ENCODE data around the gene FSCN2.

The FSCN2 gene

DNA sequence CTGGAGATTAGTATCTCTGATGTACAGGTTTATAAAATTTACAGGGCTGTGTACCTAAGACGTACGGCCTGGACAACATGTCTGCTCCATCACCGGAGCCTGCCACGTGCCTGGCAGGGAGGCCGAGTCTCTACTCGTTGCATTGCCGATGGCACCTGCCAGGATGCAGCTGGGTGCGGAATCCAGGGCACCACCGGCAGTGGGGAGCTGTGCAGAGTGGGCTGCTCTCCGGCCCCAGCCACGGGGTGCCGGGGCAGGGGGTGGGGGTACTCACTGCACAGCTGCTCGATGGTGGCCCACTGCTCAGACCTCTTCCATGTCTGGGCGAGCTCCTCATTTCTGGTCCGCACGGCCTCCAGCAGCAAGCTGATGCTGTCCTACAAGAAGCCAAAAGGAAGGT, 37.1 kb downstream of the FSCN2 start:
- H3K27ac ChIP-seq (ENCODE audit: low read length) = no peak overlapping the region
- no peak overlapping the region for H3K4me2 ChIP-seq (ENCODE audit: low read depth, low read length)
- H4K20me1 ChIP-seq (ENCODE audit: insufficient read depth, low read length) = no peaks in the 10 kb centered on the region
- DNase-seq = no peak
- H3K9me3 ChIP-seq (replicated peaks; ENCODE audit: insufficient read depth, low read length) = no peaks in the 10 kb centered on the region
- no peaks in the 10 kb centered on the region for H3K4me1 ChIP-seq (ENCODE audit: low read length)
- no peak overlapping the region for H3K9ac ChIP-seq (ENCODE audit: low read length)
- no peak overlapping the region for H2AFZ ChIP-seq (ENCODE audit: low read length)
- no peak for TF ChIP-seq EZH2phosphoT487 (IDR thresholded peaks at IDR 0.05; ENCODE audit: low read length)
- TF ChIP-seq, protein P1, sequence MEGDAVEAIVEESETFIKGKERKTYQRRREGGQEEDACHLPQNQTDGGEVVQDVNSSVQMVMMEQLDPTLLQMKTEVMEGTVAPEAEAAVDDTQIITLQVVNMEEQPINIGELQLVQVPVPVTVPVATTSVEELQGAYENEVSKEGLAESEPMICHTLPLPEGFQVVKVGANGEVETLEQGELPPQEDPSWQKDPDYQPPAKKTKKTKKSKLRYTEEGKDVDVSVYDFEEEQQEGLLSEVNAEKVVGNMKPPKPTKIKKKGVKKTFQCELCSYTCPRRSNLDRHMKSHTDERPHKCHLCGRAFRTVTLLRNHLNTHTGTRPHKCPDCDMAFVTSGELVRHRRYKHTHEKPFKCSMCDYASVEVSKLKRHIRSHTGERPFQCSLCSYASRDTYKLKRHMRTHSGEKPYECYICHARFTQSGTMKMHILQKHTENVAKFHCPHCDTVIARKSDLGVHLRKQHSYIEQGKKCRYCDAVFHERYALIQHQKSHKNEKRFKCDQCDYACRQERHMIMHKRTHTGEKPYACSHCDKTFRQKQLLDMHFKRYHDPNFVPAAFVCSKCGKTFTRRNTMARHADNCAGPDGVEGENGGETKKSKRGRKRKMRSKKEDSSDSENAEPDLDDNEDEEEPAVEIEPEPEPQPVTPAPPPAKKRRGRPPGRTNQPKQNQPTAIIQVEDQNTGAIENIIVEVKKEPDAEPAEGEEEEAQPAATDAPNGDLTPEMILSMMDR (IDR thresholded peaks at IDR 0.05; ENCODE audit: low read length) = no peak
- TF ChIP-seq EZH2 (optimal IDR thresholded peaks at IDR 0.05; ENCODE audit: low read depth, low read length) = no peak
- no peaks in the 10 kb centered on the region for H3K27me3 ChIP-seq (replicated peaks; ENCODE audit: insufficient read depth, low read length)
- 0 out of 2 replicates have a peak, but pooled peaks cover 3% of the 10 kb centered on the region for H3K79me2 ChIP-seq (ENCODE audit: low read length)
- H3K9me2 ChIP-seq (replicated peaks; ENCODE audit: insufficient read depth, low read length) = no peaks in the 10 kb centered on the region
- peaks cover 5% of the 10 kb centered on the region for H3K36me3 ChIP-seq (replicated peaks; ENCODE audit: insufficient read depth, low read length)
- no peaks in the 10 kb centered on the region for H3F3A ChIP-seq (ENCODE audit: insufficient read depth, low read length)
- H3K4me3 ChIP-seq (ENCODE audit: low read length) = no peak overlapping the region

DNA sequence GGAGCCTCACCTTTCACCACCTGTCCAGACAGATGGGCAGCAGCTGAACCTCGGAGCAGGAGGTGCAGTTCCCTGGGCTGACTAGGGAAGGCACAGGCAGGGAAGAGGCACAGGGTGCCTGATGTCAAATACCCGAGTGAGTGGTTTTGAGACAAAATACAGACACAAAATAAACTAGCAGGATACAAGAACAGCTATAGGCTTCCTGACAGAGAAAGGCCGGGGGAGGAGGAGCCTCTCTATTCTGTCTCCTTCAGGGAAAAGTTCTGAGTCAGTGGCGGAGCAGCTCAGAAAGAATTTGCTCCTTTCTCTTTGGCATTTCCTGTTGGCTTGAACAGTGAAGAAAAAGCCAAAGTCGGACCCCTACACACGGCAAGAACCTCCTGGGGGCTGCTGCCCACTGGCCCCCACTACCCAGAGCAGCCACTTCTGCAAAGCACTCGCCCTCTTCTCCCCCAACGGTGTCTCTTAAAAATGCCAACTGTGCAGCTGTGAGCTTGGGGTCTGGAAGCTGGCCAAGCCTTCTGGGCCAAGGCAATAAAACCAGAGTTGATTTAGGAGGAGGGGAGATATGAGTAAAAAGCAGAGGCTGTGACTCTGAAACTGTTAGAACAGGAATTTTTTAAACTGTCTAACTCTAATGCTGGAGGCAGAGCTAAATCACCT, 38.4 kb downstream of the FSCN2 start:
- Histone ChIP-seq H3K79me2 (ENCODE audit: low read length) (0 out of 2 replicates have a peak, but pooled peaks cover 3% of the 10 kb centered on the region), H3K4me3 (ENCODE audit: low read length) (no peak overlapping the region), H4K20me1 (ENCODE audit: insufficient read depth, low read length) (no peaks in the 10 kb centered on the region), H2AFZ (ENCODE audit: low read length) (no peak overlapping the region), H3K4me2 (ENCODE audit: low read depth, low read length) (no peak overlapping the region), H3K9me2 (replicated peaks; ENCODE audit: insufficient read depth, low read length) (no peaks in the 10 kb centered on the region), H3K27me3 (replicated peaks; ENCODE audit: insufficient read depth, low read length) (no peaks in the 10 kb centered on the region), H3K36me3 (replicated peaks; ENCODE audit: insufficient read depth, low read length) (peaks cover 5% of the 10 kb centered on the region), H3K9ac (ENCODE audit: low read length) (no peak overlapping the region), H3K9me3 (replicated peaks; ENCODE audit: insufficient read depth, low read length) (no peaks in the 10 kb centered on the region), H3K27ac (ENCODE audit: low read length) (no peak overlapping the region), H3K4me1 (ENCODE audit: low read length) (no peaks in the 10 kb centered on the region), H3F3A (ENCODE audit: insufficient read depth, low read length) (no peaks in the 10 kb centered on the region)
- TF ChIP-seq, protein P1 (IDR thresholded peaks at IDR 0.05; ENCODE audit: low read length) = no peak
- TF ChIP-seq EZH2phosphoT487 (IDR thresholded peaks at IDR 0.05; ENCODE audit: low read length) (no peak), EZH2 (optimal IDR thresholded peaks at IDR 0.05; ENCODE audit: low read depth, low read length) (no peak)
- DNase-seq = no peak

DNA sequence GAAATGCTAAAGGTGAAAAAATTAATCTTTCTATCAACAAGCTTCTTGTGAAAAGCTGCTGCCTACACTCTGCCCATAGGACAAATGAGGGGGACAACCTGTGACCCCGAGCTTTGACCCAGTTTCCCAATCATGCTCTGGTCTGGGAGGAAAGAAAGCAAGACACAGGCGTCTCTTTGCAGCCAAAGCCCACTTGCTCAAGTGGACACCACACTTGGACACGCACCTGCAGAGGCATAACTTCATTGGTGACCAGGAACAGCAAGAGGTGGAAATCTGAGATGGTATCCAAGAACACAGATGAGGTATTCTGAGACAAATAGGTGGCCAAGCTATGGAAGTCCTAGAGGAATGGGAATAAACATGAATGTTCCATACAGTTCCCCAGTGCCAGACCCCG, 39.0 kb downstream of the FSCN2 start:
- Histone ChIP-seq H3K4me1 (ENCODE audit: low read length) (no peaks in the 10 kb centered on the region), H3K4me2 (ENCODE audit: low read depth, low read length) (no peak overlapping the region), H3F3A (ENCODE audit: insufficient read depth, low read length) (no peaks in the 10 kb centered on the region), H2AFZ (ENCODE audit: low read length) (no peak overlapping the region), H3K27ac (ENCODE audit: low read length) (no peak overlapping the region), H3K9me2 (replicated peaks; ENCODE audit: insufficient read depth, low read length) (no peaks in the 10 kb centered on the region), H3K9me3 (replicated peaks; ENCODE audit: insufficient read depth, low read length) (no peaks in the 10 kb centered on the region), H3K79me2 (ENCODE audit: low read length) (0 out of 2 replicates have a peak, but pooled peaks cover 3% of the 10 kb centered on the region), H3K36me3 (replicated peaks; ENCODE audit: insufficient read depth, low read length) (peaks cover 5% of the 10 kb centered on the region), H3K9ac (ENCODE audit: low read length) (no peak overlapping the region), H3K27me3 (replicated peaks; ENCODE audit: insufficient read depth, low read length) (no peaks in the 10 kb centered on the region), H4K20me1 (ENCODE audit: insufficient read depth, low read length) (no peaks in the 10 kb centered on the region), H3K4me3 (ENCODE audit: low read length) (no peak overlapping the region)
- no peak for DNase-seq
- TF ChIP-seq EZH2 (optimal IDR thresholded peaks at IDR 0.05; ENCODE audit: low read depth, low read length) (no peak), EZH2phosphoT487 (IDR thresholded peaks at IDR 0.05; ENCODE audit: low read length) (no peak)
- TF ChIP-seq, protein P1 (IDR thresholded peaks at IDR 0.05; ENCODE audit: low read length) = no peak

All from MM.1S (cell line).